HepG2 (cell line): Measurements from ENCODE around the gene IL3. TPM values are rescaled to one million over a fixed set of nuclear protein-coding genes. Genes with fewer than 3 reads are reported as not detected.
A peak's percentile ranks its signal among the peaks of the same experiment; 100 is the strongest.

Experiments
- ATAC-seq: fragments of 200-7000 bp; cut with Tn5 transposase; 3 replicates; pipeline ENCODE4 v1.9.1; 2020; ENCODE audit warnings: mild to moderate bottlenecking, moderate library complexity
- BruUV-seq: library from RNA; stranded (reverse); fragments of 400-500 nt; replicated peaks from 2 replicates; lab custom pipeline; 2021; lab: Mats Ljungman, UMichigan
- CTCF ChIA-PET: fragments of 300-600 bp; formaldehyde crosslinking; extraction: SDS; loops from one replicate; lab custom pipeline; 2021; ENCODE audit warnings: low total read pairs, inconsistent platforms, low intra/inter-chr PET ratio; lab: Yijun Ruan, JAX
- POLR2A ChIA-PET: fragments of 350-600 bp; sonication (Branson Sonifier 250); formaldehyde crosslinking; loops from one replicate; lab custom pipeline; 2020; ENCODE audit warnings: antibody characterized with exemption, inconsistent platforms; lab: Yijun Ruan, JAX
- DNase-seq: peaks from one replicate; pipeline ENCODE4 v3.0.0-alpha.2; 2015; ENCODE audit warnings: low spot score
- FAIRE-seq: peaks from 3 replicates; lab custom pipeline; 2011; peaks lifted over from hg19 to GRCh38; lab: Jason Lieb, UNC
- H2AFZ ChIP-seq: one replicate; pipeline ENCODE4 v1.6.1; 2011; ENCODE audit warnings: low read length, inconsistent platforms
- H3K27ac ChIP-seq: fragments of 300-600 bp; 3 replicates; pipeline ENCODE4 v1.8.0; 2011; ENCODE audit warnings: mixed run types, mild to moderate bottlenecking, mixed read lengths, low read length, inconsistent platforms; ENCODE audit not compliant: insufficient read depth; ENCODE audit errors: extremely low read length
- H3K27me3 ChIP-seq, 2 experiments: fragments of 200-600 bp in 1 of 2; 2 replicates in 1 of 2; 3 replicates in 1 of 2; pipeline versions ENCODE4 v1.6.0 to v1.8.0; 2011; ENCODE audit warnings: low read length in 2 of 2, mild to moderate bottlenecking in 2 of 2, moderate library complexity in 2 of 2, inconsistent platforms in 1 of 2; ENCODE audit not compliant: insufficient read depth in 2 of 2, control insufficient read depth in 1 of 2
- H3K36me3 ChIP-seq, 2 experiments: fragments of 200-600 bp in 1 of 2; replicated peaks in 1 of 2; 2 replicates in 1 of 2; 3 replicates in 1 of 2; pipeline versions ENCODE4 v1.5.1 to v1.8.0; 2011; ENCODE audit warnings: low read length in 2 of 2, inconsistent platforms in 1 of 2; ENCODE audit not compliant: insufficient read depth in 2 of 2, control insufficient read depth in 1 of 2
- H3K4me1 ChIP-seq: 2 replicates; pipeline ENCODE4 v1.5.1; 2012; ENCODE audit warnings: low read length, inconsistent platforms; ENCODE audit not compliant: insufficient read depth
- H3K4me2 ChIP-seq: 2 replicates; pipeline ENCODE4 v1.6.0; 2011; ENCODE audit warnings: low read depth, low read length, inconsistent platforms
- H3K4me3 ChIP-seq, 3 experiments: fragments of 200-600 bp in 1 of 3; sonication (generic), shearing (Covaris generic) in 1 of 3; replicated peaks in 1 of 3; 2 replicates each; pipeline ENCODE4 v1.5.1; 2011 to 2016; ENCODE audit warnings: low read length in 3 of 3, inconsistent platforms in 2 of 3, low read depth in 2 of 3, mild to moderate bottlenecking in 2 of 3, control low read depth in 1 of 3, mixed read lengths in 1 of 3; ENCODE audit not compliant: insufficient read depth in 1 of 3
- H3K79me2 ChIP-seq: one replicate; pipeline ENCODE4 v1.6.1; 2011; ENCODE audit warnings: low read length, inconsistent platforms; ENCODE audit not compliant: insufficient read depth
- H3K9ac ChIP-seq: 2 replicates; pipeline ENCODE4 v1.6.0; 2011; ENCODE audit warnings: mild to moderate bottlenecking, low read depth, low read length, inconsistent platforms; ENCODE audit not compliant: insufficient read depth
- H3K9me3 ChIP-seq: 2 replicates; pipeline ENCODE4 v1.5.1; 2012; ENCODE audit warnings: mild to moderate bottlenecking, low read length
- H4K20me1 ChIP-seq: 2 replicates; pipeline ENCODE4 v1.6.0; 2011; ENCODE audit warnings: inconsistent platforms, mild to moderate bottlenecking, low read length, moderate library complexity; ENCODE audit not compliant: insufficient read depth
- ATF3 ChIP-seq: sonication (generic); formaldehyde crosslinking; IDR thresholded peaks from 2 replicates; pipeline ENCODE4 v1.4.0; 2020; ENCODE audit warnings: missing genetic modification reagents
- HDAC2 ChIP-seq: sonication (generic); formaldehyde crosslinking; IDR thresholded peaks from 2 replicates; pipeline ENCODE4 v1.4.0; 2020; ENCODE audit warnings: missing genetic modification reagents
- MTA3 ChIP-seq: sonication (generic); formaldehyde crosslinking; IDR thresholded peaks from 2 replicates; pipeline ENCODE4 v1.4.0; 2020; ENCODE audit warnings: missing genetic modification reagents
- NFYC ChIP-seq: IDR thresholded peaks from 2 replicates; pipeline ENCODE4 v1.6.1; 2016; ENCODE audit warnings: missing genetic modification reagents, missing compliant biosample characterization
- SIX1 ChIP-seq: sonication (generic); formaldehyde crosslinking; IDR thresholded peaks from 2 replicates; pipeline ENCODE4 v1.4.0; 2020; ENCODE audit warnings: missing genetic modification reagents, borderline replicate concordance
- THAP8 ChIP-seq: sonication (generic); formaldehyde crosslinking; IDR thresholded peaks from 2 replicates; pipeline ENCODE4 v1.5.1; 2020; ENCODE audit warnings: missing genetic modification reagents, mild to moderate bottlenecking, borderline replicate concordance
- THYN1 ChIP-seq: sonication (generic); formaldehyde crosslinking; IDR thresholded peaks from 2 replicates; pipeline ENCODE4 v1.8.1; 2023; ENCODE audit warnings: low read depth, mild to moderate bottlenecking, moderate library complexity, missing genetic modification reagents, borderline replicate concordance
- TRIM24 ChIP-seq: sonication (generic); formaldehyde crosslinking; IDR thresholded peaks from 2 replicates; pipeline ENCODE4 v1.8.0; 2022; ENCODE audit warnings: mild to moderate bottlenecking, missing genetic modification reagents
- ZFP36L2 ChIP-seq: sonication (generic); formaldehyde crosslinking; IDR thresholded peaks from 2 replicates; pipeline ENCODE4 v1.4.0; 2020; ENCODE audit warnings: missing genetic modification reagents
- ZKSCAN5 ChIP-seq: sonication (generic); formaldehyde crosslinking; IDR thresholded peaks from 2 replicates; pipeline ENCODE4 v1.5.1; 2020; ENCODE audit warnings: mild to moderate bottlenecking, missing genetic modification reagents
- ZNF207 ChIP-seq: fragments of 450-650 bp; IDR thresholded peaks from 2 replicates; pipeline ENCODE4 v1.6.1; 2016; ENCODE audit warnings: antibody characterized with exemption, borderline replicate concordance
- ZNF317 ChIP-seq: sonication (generic); formaldehyde crosslinking; IDR thresholded peaks from 2 replicates; pipeline ENCODE4 v1.5.0; 2020; ENCODE audit warnings: mild to moderate bottlenecking, missing genetic modification reagents
- ZNF709 ChIP-seq: sonication (generic); formaldehyde crosslinking; IDR thresholded peaks from 2 replicates; pipeline ENCODE4 v1.5.0; 2020; ENCODE audit warnings: mild to moderate bottlenecking, missing genetic modification reagents
- WGBS: methylation state at CpG from one replicate; pipeline ENCODE4 v1.1.6; 2017; ENCODE audit warnings: low lambda C conversion rate; 5-methylcytosine and 5-hydroxymethylcytosine counted together
- in situ Hi-C: cut with HindIII; loops from 2 replicates; pipeline ENCODE4 v1.10.0; 2017; ENCODE audit warnings: low pct_unique_long_range_greater_than_20kb; ENCODE audit not compliant: extremely low pct_ligation_motif_present
- intact Hi-C: fragments of 100-400 bp; cut with micrococcal nuclease; formaldehyde crosslinking; loops from one replicate; pipeline ENCODE4 v1.10.0; 2022; ENCODE audit not compliant: unreplicated experiment
- polyA plus RNA-seq, 8 experiments: library from polyadenylated mRNA; depleted of rRNA in 3 of 8; stranded (reverse) in 7 of 8; unstranded in 1 of 8; fragments of >200 nt; fragmentation: Illumina TruSeq in 4 of 8; extraction: Trizol in 4 of 8; gene quantifications; 2 replicates each; pipeline versions ENCODE4 v1.2.1 to v1.2.3, GENCODE V29; 2011 to 2016; ENCODE audit warnings: low read depth in 4 of 8, missing spikeins in 1 of 8, mixed read lengths in 1 of 8; ENCODE audit not compliant: insufficient read depth in 1 of 8
- total RNA-seq, 5 experiments: library from RNA; depleted of rRNA; stranded (reverse); fragments of >200 nt; fragmentation: Illumina TruSeq; extraction: Trizol; gene quantifications; 2 replicates each; pipeline ENCODE4 v1.2.3, GENCODE V29; 2016; ENCODE audit warnings: low read depth in 1 of 5

Gene IL3
- total and polyA plus RNA-seq, 2 of the 13 experiments (the other 11 are each of a cell fraction or from before 2014, with no cell fraction given) = not detected

- TF ChIP-seq ZNF317 (CRISPR knock-in tag) (peak; percentile 59), MTA3 (no peak)
- TF ChIP-seq, all 625 proteins: peak for 1
- Histone ChIP-seq H3K79me2 (no peaks in the 10 kb centered on the region), H3K27ac (no peak overlapping the region), H3K27me3 (no peaks in the 10 kb centered on the region; a peak in 1 of 5 replicates), H4K20me1 (no peaks in the 10 kb centered on the region), H3K4me2 (no peak overlapping the region), H3K36me3 (no peaks in the 10 kb centered on the region), H3K9me3 (no peaks in the 10 kb centered on the region), H3K9ac (no peak overlapping the region), H2AFZ (no peak overlapping the region), H3K4me3 (no peak overlapping the region), H3K4me1 (no peaks in the 10 kb centered on the region)
- intact Hi-C loops = no loop called here
- CTCF ChIA-PET = no interaction called here
- 2% methylated on average over 4 of the region's 4 CpGs for WGBS
- DNase-seq (no peak), FAIRE-seq (no peak), ATAC-seq (no peak)
- POLR2A ChIA-PET = no interaction called here
- no TSS peak for BruUV-seq
- in situ Hi-C loops = no loop called here
These were observed 27.3 kb upstream of the IL3 start for GRCh38 chr5:132033122-132033521.

- Histone ChIP-seq H3K4me1 (no peaks in the 10 kb centered on the region), H3K4me3 (no peak overlapping the region), H3K79me2 (no peaks in the 10 kb centered on the region), H3K27me3 (no peaks in the 10 kb centered on the region; a peak in 1 of 5 replicates), H3K9ac (no peak overlapping the region), H3K9me3 (no peaks in the 10 kb centered on the region), H4K20me1 (no peaks in the 10 kb centered on the region), H2AFZ (no peak overlapping the region), H3K27ac (no peak overlapping the region), H3K36me3 (no peaks in the 10 kb centered on the region), H3K4me2 (no peak overlapping the region)
- ATAC-seq (no peak), DNase-seq (no peak), FAIRE-seq (no peak)
- TF ChIP-seq THAP8 (CRISPR knock-in tag) = no peak
- TF ChIP-seq THYN1 = no peak
- no peak for TF ChIP-seq HDAC2 (CRISPR knock-in tag)
- no peak for TF ChIP-seq ATF3 (CRISPR knock-in tag)
- TF ChIP-seq ZNF207 = no peak
- no peak for TF ChIP-seq ZKSCAN5 (CRISPR knock-in tag)
- TF ChIP-seq ZNF709 (CRISPR knock-in tag) = no peak
- TF ChIP-seq NFYC (CRISPR knock-in tag) = no peak
- no peak for TF ChIP-seq TRIM24 (CRISPR knock-in tag)
- TF ChIP-seq ZFP36L2 (CRISPR knock-in tag) = no peak
- no peak for TF ChIP-seq SIX1
- in situ Hi-C loops (no loop called here), intact Hi-C loops (no loop called here)
- CTCF ChIA-PET = no interaction called here
- no TSS peak for BruUV-seq
- POLR2A ChIA-PET = no interaction called here
- 0% methylated on average over 2 of the region's 2 CpGs for WGBS
These were observed 23.1 kb upstream of the IL3 start for GRCh38 chr5:132037353-132037752.
